ENCODE measurements around the gene SUSD3. TPM values are rescaled to one million over a fixed set of nuclear protein-coding genes. Genes with fewer than 3 reads are reported as not detected.

SUSD3 gene
- total and polyA plus RNA-seq, 2 of the 8 experiments (the other 6 are each of a cell fraction or from before 2014, with no cell fraction given) = 5.5 to 35.4 TPM

DNA sequence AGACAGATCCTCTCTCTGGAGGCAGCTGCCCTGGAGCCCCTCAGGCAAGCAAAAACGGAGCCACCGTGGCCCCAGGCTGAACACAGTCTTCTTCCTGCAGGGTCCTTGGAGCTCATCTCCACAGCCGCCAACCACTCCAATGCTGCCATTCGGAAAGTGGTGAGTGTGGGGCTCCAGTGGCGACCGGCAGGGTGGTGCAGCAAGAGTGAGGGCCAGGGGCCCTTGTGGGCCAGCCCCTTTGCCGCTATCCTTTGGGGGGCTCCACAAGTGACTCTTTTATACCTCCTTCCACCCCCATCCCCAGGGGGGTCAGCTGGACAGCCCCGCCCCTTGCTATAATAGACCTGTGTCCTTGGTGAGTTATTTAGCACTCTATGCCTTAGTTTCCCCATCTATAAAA lies 47.4 kb upstream of the SUSD3 start:
- H3K36me3 ChIP-seq (ENCODE audit: control insufficient read depth in 2 of 4, insufficient read depth in 4 of 4, low read length in 3 of 4) = no peaks in the 10 kb centered on the region
- no peaks in the 10 kb centered on the region for H4K20me1 ChIP-seq (replicated peaks in 1 of 2; ENCODE audit: control insufficient read depth in 1 of 2, insufficient read depth in 2 of 2, low read length in 2 of 2)
- H3K9me3 ChIP-seq (ENCODE audit: insufficient read depth in 2 of 2, low read depth in 1 of 2, low read length in 1 of 2) = no peaks in the 10 kb centered on the region
- no peak overlapping the region for H4K5ac ChIP-seq (ENCODE audit: insufficient read length, low read depth, low read length)
- DNase-seq (ENCODE audit: low read depth in 1 of 2, low spot score in 2 of 2) = no peak
- H3K4ac ChIP-seq (replicated peaks; ENCODE audit: insufficient read length, low read depth, low read length) = no peak overlapping the region
- no peak overlapping the region for H3K14ac ChIP-seq (ENCODE audit: insufficient read length)
- H3K56ac ChIP-seq (replicated peaks; ENCODE audit: insufficient read length, low read depth, low read length) = no peak overlapping the region
- H3K27me3 ChIP-seq (replicated peaks in 1 of 4; ENCODE audit: control insufficient read depth in 3 of 4, extremely low read depth in 1 of 4, insufficient read depth in 3 of 4, low read length in 3 of 4) = no peaks in the 10 kb centered on the region
- H3K27ac ChIP-seq (ENCODE audit: low read depth, low read length) = no peak overlapping the region
- H2AK5ac ChIP-seq (ENCODE audit: low read depth, low read length) = no peak overlapping the region
- H4K91ac ChIP-seq (replicated peaks; ENCODE audit: insufficient read length, low read length) = no peak overlapping the region
- no peak overlapping the region; the same call in 1 of the 2 replicates for H3K18ac ChIP-seq (ENCODE audit: extremely low read depth, low read length)
- H3K9ac ChIP-seq (replicated peaks in 1 of 4; ENCODE audit: extremely low read depth in 1 of 4, low read depth in 3 of 4, low read length in 3 of 4) = no peak overlapping the region
- no peak overlapping the region for H3K4me2 ChIP-seq (ENCODE audit: insufficient read depth in 1 of 2, low read depth in 2 of 2, low read length in 2 of 2)
- H2BK20ac ChIP-seq (ENCODE audit: low read length) = no peak overlapping the region
- CTCF ChIA-PET (ENCODE audit: partially characterized antibody) = interaction anchor here (0.6 to 5.4 kb wide), 7 partner anchors 7 to 108 kb away, joined by 3 to 45 read pairs (median 3); no protein-coding TSS in a partner anchor
- POLR2A ChIA-PET (ENCODE audit: partially characterized antibody) = interaction anchor here (0.9 kb wide), 1 partner anchor 22 kb away, joined by 3 read pairs; no protein-coding TSS in a partner anchor
- no peak overlapping the region for H3K23ac ChIP-seq (ENCODE audit: insufficient read length)
- H3K79me1 ChIP-seq (ENCODE audit: low read depth, low read length) = no peaks in the 10 kb centered on the region
- 90% methylated on average over 8 of the region's 8 CpGs; no CpG with 5 or more reads in 1 of the 2 experiments for WGBS, 2 experiments (ENCODE audit: extremely low coverage in 1 of 2, insufficient coverage in 1 of 2, insufficient read length in 1 of 2, insufficient replicate concordance in 2 of 2, low coverage in 1 of 2, low lambda C conversion rate in 2 of 2, missing lambda C conversion rate in 1 of 2)
- no peak for FAIRE-seq
- H4K8ac ChIP-seq (ENCODE audit: extremely low read depth, insufficient read depth, low read length) = no peak overlapping the region
- H2BK120ac ChIP-seq (replicated peaks; ENCODE audit: low read depth, low read length) = no peak overlapping the region
- H2BK12ac ChIP-seq (ENCODE audit: low read depth, low read length) = no peak overlapping the region
- H2AFZ ChIP-seq (ENCODE audit: low read length) = no peak overlapping the region
- no peaks in the 10 kb centered on the region for H3K79me2 ChIP-seq (ENCODE audit: control insufficient read depth in 1 of 2, insufficient read depth in 2 of 2, low read length in 2 of 2)
- H3K4me3 ChIP-seq (ENCODE audit: extremely low read depth in 1 of 4, insufficient read depth in 2 of 4, low read depth in 3 of 4, low read length in 4 of 4) = no peak overlapping the region
- H2BK15ac ChIP-seq (ENCODE audit: low read length) = no peak overlapping the region
- no peaks in the 10 kb centered on the region for H3K23me2 ChIP-seq (ENCODE audit: low read depth, low read length)
- peaks cover 2 to 5% (median 4%) of the 10 kb centered on the region in 4 experiments; a peak in 5 of 7 replicates for H3K4me1 ChIP-seq (replicated peaks in 1 of 4; ENCODE audit: control insufficient read depth in 3 of 4, insufficient read depth in 4 of 4, low read length in 3 of 4)
- H2BK5ac ChIP-seq (ENCODE audit: low read depth, low read length) = 0 out of 2 replicates have a peak overlapping the region, but pooled peaks have one; percentile 44
- TF ChIP-seq CTBP2 (IDR thresholded peaks at IDR 0.05; ENCODE audit: borderline replicate concordance, insufficient read depth, insufficient read length, low read length) (no peak), SRF (IDR thresholded peaks at IDR 0.05; ENCODE audit: low read depth, low read length) (no peak), CREB1 (IDR thresholded peaks at IDR 0.05) (no peak), BACH1 (IDR thresholded peaks at IDR 0.05; ENCODE audit: low read length) (no peak), ASH2L (IDR thresholded peaks at IDR 0.05; ENCODE audit: low read length) (no peak), GTF2F1 (IDR thresholded peaks at IDR 0.05; ENCODE audit: borderline replicate concordance, low read depth, low read length) (no peak), ZNF274 (IDR thresholded peaks at IDR 0.05; ENCODE audit: borderline replicate concordance, extremely low read depth, low read length) (no peak), CEBPB (IDR thresholded peaks at IDR 0.05; ENCODE audit: low read depth, low read length) (no peak), SP1 (IDR thresholded peaks at IDR 0.05; ENCODE audit: low read depth, low read length) (no peak), YY1 (IDR thresholded peaks at IDR 0.05; ENCODE audit: low read depth, low read length) (no peak), EP300 (IDR thresholded peaks at IDR 0.05; ENCODE audit: borderline replicate concordance in 1 of 2, low read depth in 2 of 2, low read length in 2 of 2) (no peak), RFX5 (IDR thresholded peaks at IDR 0.05; ENCODE audit: borderline replicate concordance, low read depth, low read length) (no peak), FOSL1 (IDR thresholded peaks at IDR 0.05; ENCODE audit: insufficient read depth, low read depth, low read length) (no peak)
- TF ChIP-seq, protein P1, sequence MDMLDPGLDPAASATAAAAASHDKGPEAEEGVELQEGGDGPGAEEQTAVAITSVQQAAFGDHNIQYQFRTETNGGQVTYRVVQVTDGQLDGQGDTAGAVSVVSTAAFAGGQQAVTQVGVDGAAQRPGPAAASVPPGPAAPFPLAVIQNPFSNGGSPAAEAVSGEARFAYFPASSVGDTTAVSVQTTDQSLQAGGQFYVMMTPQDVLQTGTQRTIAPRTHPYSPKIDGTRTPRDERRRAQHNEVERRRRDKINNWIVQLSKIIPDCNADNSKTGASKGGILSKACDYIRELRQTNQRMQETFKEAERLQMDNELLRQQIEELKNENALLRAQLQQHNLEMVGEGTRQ (IDR thresholded peaks at IDR 0.05; ENCODE audit: low read length) = no peak

All from H1 (cell line).